ENCODE results near the gene NAGS. TPM values are rescaled to one million over a fixed set of nuclear protein-coding genes. Genes with fewer than 3 reads are reported as not detected.
A peak's percentile ranks its signal among the peaks of the same experiment; 100 is the strongest.

Gene NAGS
- total RNA-seq, 1 experiment from 2014 or later: 10.0 TPM

- no peak for TF ChIP-seq ATF3 (IDR thresholded peaks at IDR 0.05)
- no peak for TF ChIP-seq ELF1 (IDR thresholded peaks at IDR 0.05; ENCODE audit: borderline replicate concordance, low read depth)
- TF ChIP-seq JUND (IDR thresholded peaks at IDR 0.05): no peak
- TF ChIP-seq FOSL1 (IDR thresholded peaks at IDR 0.05; ENCODE audit: low read depth): no peak
- TF ChIP-seq SP1 (IDR thresholded peaks at IDR 0.05; ENCODE audit: low read depth): no peak
- TF ChIP-seq ZNF274 (IDR thresholded peaks at IDR 0.05; ENCODE audit: low read depth, low read length): no peak
- no peak for TF ChIP-seq RAD21 (IDR thresholded peaks at IDR 0.05; ENCODE audit: low read depth)
- no peak for TF ChIP-seq SRF (IDR thresholded peaks at IDR 0.05; ENCODE audit: low read depth)
- no peak for TF ChIP-seq EGR1 (IDR thresholded peaks at IDR 0.05; ENCODE audit: low read depth)
- TF ChIP-seq YY1 (IDR thresholded peaks at IDR 0.05; ENCODE audit: extremely low read depth, insufficient replicate concordance, low read depth, low read length): no peak
- TF ChIP-seq TCF7L2 (IDR thresholded peaks at IDR 0.05; ENCODE audit: borderline replicate concordance, extremely low read depth, insufficient read depth, insufficient read length): no peak
- TF ChIP-seq EZH2 (IDR thresholded peaks at IDR 0.05): no peak
- TF ChIP-seq CEBPB (IDR thresholded peaks at IDR 0.05; ENCODE audit: low read depth): no peak
- TF ChIP-seq ZBTB33 (IDR thresholded peaks at IDR 0.05; ENCODE audit: extremely low read depth, insufficient replicate concordance, low read length): no peak
- TF ChIP-seq MAX (IDR thresholded peaks at IDR 0.05): no peak
- TF ChIP-seq POLR2AphosphoS5 (IDR thresholded peaks at IDR 0.05; ENCODE audit: low read depth, low read length): no peak
- no peak for TF ChIP-seq EZH2phosphoT487 (IDR thresholded peaks at IDR 0.05; ENCODE audit: borderline replicate concordance)
- no peak for TF ChIP-seq SIN3A (IDR thresholded peaks at IDR 0.05; ENCODE audit: low read depth)
- no peak for TF ChIP-seq REST (IDR thresholded peaks at IDR 0.05; ENCODE audit: low read depth)
- intact Hi-C loops (cut with micrococcal nuclease): loop anchor here (1.0 kb wide), 2 partner anchors 51 to 117 kb away; no protein-coding TSS in a partner anchor
- Histone ChIP-seq H3K4me1 (ENCODE audit: control insufficient read depth in 1 of 2, insufficient read depth in 2 of 2, low read length in 2 of 2) (peaks cover 0 to 16% of the 10 kb centered on the region in 2 experiments; a peak in 2 of 4 replicates), H3K27me3 (ENCODE audit: insufficient read depth, low read length) (no peaks in the 10 kb centered on the region), H3K79me2 (ENCODE audit: insufficient read depth, low read length) (no peaks in the 10 kb centered on the region), H3K9ac (ENCODE audit: low read length) (no peak overlapping the region), H2AFZ (ENCODE audit: low read depth, low read length, poor library complexity, severe bottlenecking) (peak overlapping the region; percentile 76), H4K20me1 (ENCODE audit: insufficient read depth) (no peaks in the 10 kb centered on the region), H3K27ac (ENCODE audit: low read depth, low read length) (no peak overlapping the region), H3K4me3 (replicated peaks in 1 of 2; ENCODE audit: low read depth in 1 of 2, low read length in 2 of 2) (no peak overlapping the region), H3K9me3 (ENCODE audit: control insufficient read depth in 1 of 2, insufficient read depth in 1 of 2, low read depth in 1 of 2, low read length in 2 of 2) (no peaks in the 10 kb centered on the region), H3K9me2 (ENCODE audit: insufficient read depth) (no peaks in the 10 kb centered on the region), H3K36me3 (ENCODE audit: control insufficient read depth in 1 of 2, insufficient read depth in 2 of 2, low read length in 2 of 2) (no peaks in the 10 kb centered on the region), H3K4me2 (ENCODE audit: low read length) (peak overlapping the region; percentile 48)
- DNase-seq (ENCODE audit: low read depth, low spot score) (no peak), ATAC-seq (no peak)
- POLR2A ChIA-PET: no interaction called here
- BruUV-seq (replicated peaks): no TSS peak
- RAD21 ChIA-PET (ENCODE audit: low non-redundant PET in 1 of 2, low total read pairs in 2 of 2, uncharacterized antibody in 2 of 2, unreplicated experiment in 2 of 2): no interaction called here
- CTCF ChIA-PET: interaction anchor here (1.4 to 4.1 kb wide), 3 partner anchors 51 to 149 kb away, joined by 5 to 21 read pairs (median 11); partner anchors contain the start of gene CD300LG
Observed at GRCh38 chr17:43995150-43995471, 9.3 kb upstream of the NAGS start.

Measured in HCT116 (cell line).